Calu3 (cell line): ENCODE measurements around the gene CDK17. TPM values are rescaled to one million over a fixed set of nuclear protein-coding genes. Genes with fewer than 3 reads are reported as not detected.

ENCODE experiments used
- BruUV-seq: library from RNA; stranded (reverse); fragments of 400-500 nt; replicated peaks from 2 replicates; lab custom pipeline; 2021; lab: Mats Ljungman, UMichigan
- CTCF ChIA-PET: fragments of 300-600 bp; sonication (Branson Sonifier 250); formaldehyde crosslinking; loops from one replicate; lab custom pipeline; 2022; ENCODE audit warnings: antibody characterized with exemption; lab: Charles Lee
- DNase-seq: peaks from one replicate; pipeline ENCODE4 v3.0.0; 2022
- H3K27ac Mint-ChIP-seq: one replicate; pipeline ENCODE4 v1.8.0; 2022; ENCODE audit warnings: mixed read lengths; ENCODE audit not compliant: unreplicated experiment
- H3K27me3 Mint-ChIP-seq: one replicate; pipeline ENCODE4 v1.8.0; 2022; ENCODE audit warnings: mixed read lengths; ENCODE audit not compliant: unreplicated experiment
- H3K36me3 Mint-ChIP-seq: one replicate; pipeline ENCODE4 v1.8.0; 2022; ENCODE audit warnings: mild to moderate bottlenecking, moderate library complexity, mixed read lengths; ENCODE audit not compliant: insufficient read depth, unreplicated experiment
- H3K4me1 Mint-ChIP-seq: one replicate; pipeline ENCODE4 v1.8.0; 2022; ENCODE audit warnings: mild to moderate bottlenecking, low read depth, mixed read lengths; ENCODE audit not compliant: unreplicated experiment
- H3K4me3 Mint-ChIP-seq: one replicate; pipeline ENCODE4 v1.8.0; 2022; ENCODE audit warnings: mild to moderate bottlenecking, low read depth, moderate library complexity, mixed read lengths; ENCODE audit not compliant: unreplicated experiment
- H3K9me3 Mint-ChIP-seq: one replicate; pipeline ENCODE4 v1.8.0; 2022; ENCODE audit warnings: low read depth, mixed read lengths; ENCODE audit not compliant: unreplicated experiment
- intact Hi-C: fragments of 100-400 bp; cut with micrococcal nuclease; formaldehyde crosslinking; loops from one replicate; pipeline ENCODE4 v1.10.0; 2022; ENCODE audit not compliant: unreplicated experiment
- total RNA-seq: library from RNA; stranded (reverse); gene quantifications from 2 replicates; pipeline ENCODE4 v1.2.3, GENCODE V29; 2022
- TF ChIP-seq, protein P1 (sequence below): fragments of 200-600 bp; IDR thresholded peaks from one replicate; pipeline ENCODE4 v1.8.0; 2022; ENCODE audit warnings: antibody characterized with exemption; ENCODE audit not compliant: unreplicated experiment

The CDK17 gene
- total RNA-seq, 1 experiment from 2014 or later: 28.8 TPM

DNA sequence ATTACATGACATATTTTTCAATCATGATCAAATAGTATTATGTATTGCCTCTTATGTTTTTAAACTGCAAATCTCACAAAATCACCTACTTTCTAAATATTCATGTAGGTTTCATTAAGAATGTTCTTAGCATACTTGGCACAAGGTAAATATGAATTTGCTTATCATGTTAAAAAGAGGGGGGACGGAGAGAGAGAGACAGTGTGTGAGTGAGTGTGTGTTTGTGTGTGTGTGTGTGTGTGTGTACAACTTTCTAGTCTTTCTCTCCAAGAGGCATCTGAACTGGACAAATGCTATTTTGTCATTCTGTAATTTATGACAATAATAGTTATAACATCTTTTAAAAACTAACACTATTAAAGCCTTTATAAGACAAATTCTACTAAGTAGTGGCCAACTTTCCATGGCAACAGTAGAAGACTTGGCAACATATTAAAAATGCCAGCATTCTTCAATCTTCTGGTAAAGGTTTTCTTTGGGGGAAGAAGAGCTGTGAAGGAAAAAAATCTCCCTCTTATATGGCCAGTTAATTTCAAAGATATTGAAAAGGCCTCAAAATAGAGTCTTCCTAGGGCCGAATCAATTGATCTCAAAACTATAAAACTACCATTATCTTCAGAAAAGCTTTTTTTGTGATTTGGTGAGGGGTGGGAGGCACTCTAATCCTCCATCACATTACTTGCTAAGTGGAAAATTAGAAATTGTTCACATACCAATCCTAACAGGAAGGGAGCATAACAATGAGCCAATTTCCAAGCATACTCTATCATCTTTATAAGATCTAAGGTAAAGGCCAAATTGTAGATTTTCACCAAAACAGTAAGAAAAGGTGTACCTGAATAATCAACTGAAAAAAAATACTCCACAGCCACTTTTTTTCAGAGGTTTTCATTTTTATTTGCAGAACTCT is 28.2 kb downstream of the CDK17 start:
- Mint-ChIP-seq H3K36me3 (no peaks in the 10 kb centered on the region), H3K9me3 (no peaks in the 10 kb centered on the region), H3K27ac (no peak overlapping the region), H3K4me1 (peaks cover 44% of the 10 kb centered on the region), H3K27me3 (no peaks in the 10 kb centered on the region), H3K4me3 (no peak overlapping the region)
- BruUV-seq: no TSS peak
- intact Hi-C loops: no loop called here
- CTCF ChIA-PET: no interaction called here
- TF ChIP-seq, protein P1, sequence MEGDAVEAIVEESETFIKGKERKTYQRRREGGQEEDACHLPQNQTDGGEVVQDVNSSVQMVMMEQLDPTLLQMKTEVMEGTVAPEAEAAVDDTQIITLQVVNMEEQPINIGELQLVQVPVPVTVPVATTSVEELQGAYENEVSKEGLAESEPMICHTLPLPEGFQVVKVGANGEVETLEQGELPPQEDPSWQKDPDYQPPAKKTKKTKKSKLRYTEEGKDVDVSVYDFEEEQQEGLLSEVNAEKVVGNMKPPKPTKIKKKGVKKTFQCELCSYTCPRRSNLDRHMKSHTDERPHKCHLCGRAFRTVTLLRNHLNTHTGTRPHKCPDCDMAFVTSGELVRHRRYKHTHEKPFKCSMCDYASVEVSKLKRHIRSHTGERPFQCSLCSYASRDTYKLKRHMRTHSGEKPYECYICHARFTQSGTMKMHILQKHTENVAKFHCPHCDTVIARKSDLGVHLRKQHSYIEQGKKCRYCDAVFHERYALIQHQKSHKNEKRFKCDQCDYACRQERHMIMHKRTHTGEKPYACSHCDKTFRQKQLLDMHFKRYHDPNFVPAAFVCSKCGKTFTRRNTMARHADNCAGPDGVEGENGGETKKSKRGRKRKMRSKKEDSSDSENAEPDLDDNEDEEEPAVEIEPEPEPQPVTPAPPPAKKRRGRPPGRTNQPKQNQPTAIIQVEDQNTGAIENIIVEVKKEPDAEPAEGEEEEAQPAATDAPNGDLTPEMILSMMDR: no peak
- DNase-seq: no peak

DNA sequence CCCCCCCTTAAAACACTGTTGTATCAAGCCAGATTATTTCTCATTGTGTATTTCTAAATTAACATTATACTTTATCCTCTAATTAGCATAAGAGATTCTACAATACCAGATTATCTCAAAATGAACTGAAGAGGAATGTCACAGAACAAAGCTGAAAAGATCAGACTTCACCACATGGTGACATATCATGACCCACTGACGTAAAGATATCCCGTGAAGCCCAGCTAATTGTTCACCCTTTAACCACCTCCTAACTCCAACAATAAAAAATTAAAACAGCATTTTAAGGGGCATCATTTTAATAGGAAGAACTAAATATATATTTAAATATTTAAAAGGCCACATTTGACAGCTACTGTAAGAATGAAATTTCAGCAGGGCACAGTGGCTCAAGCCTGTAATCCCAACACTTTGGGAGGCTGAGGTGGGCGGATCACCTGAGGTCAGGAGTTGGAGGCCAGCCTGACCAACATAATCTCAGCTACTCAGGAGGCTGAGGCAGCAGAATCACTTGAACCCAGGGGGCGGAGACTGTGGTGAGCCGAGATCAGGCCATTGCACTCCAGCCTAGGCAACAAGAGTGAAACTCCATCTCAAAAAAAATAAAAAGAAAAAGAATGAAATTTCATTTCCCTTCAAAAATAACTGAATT is 29.0 kb downstream of the CDK17 start:
- TF ChIP-seq, protein P1: no peak
- H3K4me1 Mint-ChIP-seq: peaks cover 40% of the 10 kb centered on the region
- H3K36me3 Mint-ChIP-seq: no peaks in the 10 kb centered on the region
- no peak for DNase-seq
- no TSS peak for BruUV-seq
- H3K4me3 Mint-ChIP-seq: no peak overlapping the region
- intact Hi-C loops: no loop called here
- CTCF ChIA-PET: interaction anchor here (0.6 kb wide), 1 partner anchor 55 kb away, joined by 8 read pairs; no protein-coding TSS in a partner anchor
- H3K27me3 Mint-ChIP-seq: no peaks in the 10 kb centered on the region
- no peak overlapping the region for H3K27ac Mint-ChIP-seq
- H3K9me3 Mint-ChIP-seq: no peaks in the 10 kb centered on the region

DNA sequence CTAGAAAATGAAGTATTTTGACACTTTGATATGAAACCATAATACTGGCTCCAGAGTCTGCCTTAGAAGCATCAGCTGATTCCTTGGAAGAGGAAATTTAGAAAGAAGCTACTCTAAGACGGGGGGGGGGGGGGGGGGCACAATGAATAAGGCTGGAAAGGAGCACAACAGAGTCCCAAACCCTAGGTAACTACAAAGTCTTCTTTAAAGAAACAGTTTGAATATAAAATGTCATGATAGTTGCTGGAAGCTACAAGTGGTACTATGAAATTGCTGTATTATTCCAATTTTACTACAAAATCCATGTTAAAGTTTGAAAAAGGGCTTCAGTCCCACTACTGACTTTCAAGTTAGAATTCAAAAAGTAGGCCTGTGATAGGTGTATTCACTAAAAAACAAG is 31.6 kb downstream of the CDK17 start:
- H3K4me1 Mint-ChIP-seq: peaks cover 30% of the 10 kb centered on the region
- intact Hi-C loops: no loop called here
- DNase-seq: no peak
- TF ChIP-seq, protein P1: no peak
- BruUV-seq: no TSS peak
- CTCF ChIA-PET: no interaction called here
- H3K27ac Mint-ChIP-seq: no peak overlapping the region
- no peaks in the 10 kb centered on the region for H3K9me3 Mint-ChIP-seq
- H3K4me3 Mint-ChIP-seq: no peak overlapping the region
- H3K36me3 Mint-ChIP-seq: no peaks in the 10 kb centered on the region
- no peaks in the 10 kb centered on the region for H3K27me3 Mint-ChIP-seq

DNA sequence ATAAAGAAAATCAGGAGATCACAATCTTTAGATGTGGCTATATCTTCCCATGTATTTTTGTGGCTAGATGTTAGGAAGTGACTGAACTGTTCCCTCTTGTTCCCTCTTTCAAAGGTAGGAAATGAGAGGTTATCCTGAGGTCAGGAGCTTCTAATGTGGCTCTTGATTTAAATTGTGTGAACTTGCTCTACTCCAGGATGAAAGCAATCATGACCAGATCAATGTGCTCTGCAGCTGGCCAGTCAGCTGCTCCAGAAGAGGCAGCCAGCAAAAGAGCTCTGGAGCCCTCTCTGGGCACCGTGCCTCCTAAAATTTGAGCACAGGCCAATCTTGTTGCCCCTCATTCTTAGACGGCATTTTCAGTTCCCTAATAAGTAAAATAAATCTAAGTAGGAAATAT is 32.0 kb downstream of the CDK17 start:
- no peak overlapping the region for H3K27ac Mint-ChIP-seq
- H3K4me1 Mint-ChIP-seq: peaks cover 30% of the 10 kb centered on the region
- no peak overlapping the region for H3K4me3 Mint-ChIP-seq
- DNase-seq: no peak
- no peaks in the 10 kb centered on the region for H3K9me3 Mint-ChIP-seq
- CTCF ChIA-PET: interaction anchor here (1.3 kb wide), 1 partner anchor 133 kb away, joined by 3 read pairs; no protein-coding TSS in a partner anchor
- TF ChIP-seq, protein P1: no peak
- H3K27me3 Mint-ChIP-seq: no peaks in the 10 kb centered on the region
- intact Hi-C loops: no loop called here
- no peaks in the 10 kb centered on the region for H3K36me3 Mint-ChIP-seq
- BruUV-seq: no TSS peak
